Measurements from ENCODE around the gene SEC61A2.

DNA sequence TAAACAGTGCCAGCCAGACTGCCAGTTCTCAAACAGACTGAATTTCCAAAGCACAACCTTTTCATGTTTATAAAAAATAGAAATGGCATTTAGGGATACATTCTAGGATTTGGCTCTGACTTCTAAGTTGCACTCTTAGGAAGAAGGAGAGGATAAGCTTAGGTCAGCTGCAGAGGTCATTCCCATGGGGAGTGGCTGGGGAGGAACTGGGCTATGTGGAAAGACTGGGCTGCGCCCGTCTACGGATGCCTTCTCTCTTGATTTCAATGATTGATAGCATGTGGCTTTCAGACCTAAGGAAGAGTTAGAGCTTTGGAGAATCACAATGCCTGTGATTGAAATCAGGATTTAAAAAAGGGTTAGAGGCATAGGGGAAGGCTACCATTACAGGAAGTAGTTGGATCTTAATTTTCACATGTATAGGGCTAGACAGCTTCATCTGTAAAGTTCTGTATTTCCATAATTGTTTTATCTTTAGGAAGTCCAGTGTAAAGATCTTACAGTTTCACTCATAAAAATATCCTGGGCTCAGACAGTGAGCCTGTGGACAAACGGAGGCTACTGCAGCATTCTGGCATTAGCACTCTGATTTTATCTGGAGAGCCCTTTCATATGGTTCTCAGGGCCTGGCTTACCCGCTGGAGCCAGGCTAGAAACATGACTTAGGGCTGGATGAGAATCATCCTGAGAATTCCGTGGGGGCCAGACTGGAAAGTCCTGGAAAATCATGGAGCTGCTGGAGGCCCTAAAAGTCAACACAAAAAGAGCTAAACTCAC, 36.7 kb downstream of the SEC61A2 start:
- TF ChIP-seq, protein P1, sequence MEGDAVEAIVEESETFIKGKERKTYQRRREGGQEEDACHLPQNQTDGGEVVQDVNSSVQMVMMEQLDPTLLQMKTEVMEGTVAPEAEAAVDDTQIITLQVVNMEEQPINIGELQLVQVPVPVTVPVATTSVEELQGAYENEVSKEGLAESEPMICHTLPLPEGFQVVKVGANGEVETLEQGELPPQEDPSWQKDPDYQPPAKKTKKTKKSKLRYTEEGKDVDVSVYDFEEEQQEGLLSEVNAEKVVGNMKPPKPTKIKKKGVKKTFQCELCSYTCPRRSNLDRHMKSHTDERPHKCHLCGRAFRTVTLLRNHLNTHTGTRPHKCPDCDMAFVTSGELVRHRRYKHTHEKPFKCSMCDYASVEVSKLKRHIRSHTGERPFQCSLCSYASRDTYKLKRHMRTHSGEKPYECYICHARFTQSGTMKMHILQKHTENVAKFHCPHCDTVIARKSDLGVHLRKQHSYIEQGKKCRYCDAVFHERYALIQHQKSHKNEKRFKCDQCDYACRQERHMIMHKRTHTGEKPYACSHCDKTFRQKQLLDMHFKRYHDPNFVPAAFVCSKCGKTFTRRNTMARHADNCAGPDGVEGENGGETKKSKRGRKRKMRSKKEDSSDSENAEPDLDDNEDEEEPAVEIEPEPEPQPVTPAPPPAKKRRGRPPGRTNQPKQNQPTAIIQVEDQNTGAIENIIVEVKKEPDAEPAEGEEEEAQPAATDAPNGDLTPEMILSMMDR (conservative IDR thresholded peaks at IDR 0.05): no peak
- no peak for TF ChIP-seq EZH2 (IDR thresholded peaks at IDR 0.05; ENCODE audit: low read depth)
